ENCODE data around the gene RACGAP1. TPM values are rescaled to one million over a fixed set of nuclear protein-coding genes. Genes with fewer than 3 reads are reported as not detected.

RACGAP1 gene
- total and polyA plus RNA-seq, 12 donors: 1.3 to 28.4 (median 6.2) TPM

DNA sequence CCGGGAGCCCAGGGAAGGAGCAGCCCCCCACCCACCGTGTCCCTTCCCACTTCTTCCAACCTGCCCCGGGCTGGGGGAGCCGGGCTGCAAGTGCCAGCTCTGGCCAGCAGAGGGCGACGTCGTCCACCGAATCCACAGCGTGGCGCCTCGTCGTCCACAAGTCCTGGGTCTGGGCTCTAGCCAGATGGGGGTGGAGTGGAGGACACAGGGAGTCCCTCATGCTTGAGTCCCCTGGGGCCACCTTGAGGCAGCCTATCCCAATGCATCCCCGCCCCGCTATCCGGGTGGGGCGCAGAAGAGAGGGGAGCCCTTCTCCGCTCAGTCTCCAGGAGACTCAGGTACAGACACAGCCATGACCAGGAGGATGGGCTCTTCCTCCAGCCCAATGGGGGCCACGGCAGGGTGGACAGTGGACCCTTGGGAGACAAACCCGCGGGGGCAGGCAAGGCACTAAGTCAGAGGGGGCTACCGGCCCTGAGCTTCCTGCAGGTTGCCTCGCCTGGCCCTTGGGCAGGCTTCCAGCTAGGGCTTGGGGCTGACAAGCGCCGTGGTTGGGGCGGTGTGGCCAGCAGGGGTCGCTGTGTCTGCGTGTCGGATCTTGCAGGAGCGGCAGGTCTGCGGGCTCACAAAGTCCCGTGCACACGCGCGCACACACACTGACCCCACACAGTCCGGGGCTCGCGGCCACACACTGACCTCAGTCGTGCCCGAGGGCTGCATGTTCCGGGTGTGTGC, 58.1 kb downstream of the RACGAP1 start:
- H3K27me3 ChIP-seq: peaks cover 3% of the 10 kb centered on the region
- peaks cover 5 to 9% of the 10 kb centered on the region in 2 donors for H3K4me1 ChIP-seq (replicated peaks in 1 of 2)
- H3K36me3 ChIP-seq (replicated peaks in 1 of 2): no peaks in the 10 kb centered on the region
- no peak overlapping the region for H3K27ac ChIP-seq
- H3K4me3 ChIP-seq: peak overlapping the region in 2 of 4 donors; percentile 0 to 5
- no peaks in the 10 kb centered on the region for H3K9me3 ChIP-seq (replicated peaks in 1 of 3)
- peak; percentile 88 to 96 (median 92) for DNase-seq
- TF ChIP-seq, protein P1, sequence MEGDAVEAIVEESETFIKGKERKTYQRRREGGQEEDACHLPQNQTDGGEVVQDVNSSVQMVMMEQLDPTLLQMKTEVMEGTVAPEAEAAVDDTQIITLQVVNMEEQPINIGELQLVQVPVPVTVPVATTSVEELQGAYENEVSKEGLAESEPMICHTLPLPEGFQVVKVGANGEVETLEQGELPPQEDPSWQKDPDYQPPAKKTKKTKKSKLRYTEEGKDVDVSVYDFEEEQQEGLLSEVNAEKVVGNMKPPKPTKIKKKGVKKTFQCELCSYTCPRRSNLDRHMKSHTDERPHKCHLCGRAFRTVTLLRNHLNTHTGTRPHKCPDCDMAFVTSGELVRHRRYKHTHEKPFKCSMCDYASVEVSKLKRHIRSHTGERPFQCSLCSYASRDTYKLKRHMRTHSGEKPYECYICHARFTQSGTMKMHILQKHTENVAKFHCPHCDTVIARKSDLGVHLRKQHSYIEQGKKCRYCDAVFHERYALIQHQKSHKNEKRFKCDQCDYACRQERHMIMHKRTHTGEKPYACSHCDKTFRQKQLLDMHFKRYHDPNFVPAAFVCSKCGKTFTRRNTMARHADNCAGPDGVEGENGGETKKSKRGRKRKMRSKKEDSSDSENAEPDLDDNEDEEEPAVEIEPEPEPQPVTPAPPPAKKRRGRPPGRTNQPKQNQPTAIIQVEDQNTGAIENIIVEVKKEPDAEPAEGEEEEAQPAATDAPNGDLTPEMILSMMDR (IDR thresholded peaks at IDR 0.05): peak; percentile 63 to 96 (median 89)
- no peak for TF ChIP-seq POLR2A (IDR thresholded peaks at IDR 0.05)
- 0 to 5% (median 2%) methylated on average over 6 to 40 of the region's 40 CpGs for WGBS, 4 donors
- intact Hi-C loops (cut with DNase I): loop anchor here (5.0 to 10.0 kb wide), 3 partner anchors 90 to 102 kb away; partner anchors contain the start of gene ASIC1 (in 1 of the 2)

DNA sequence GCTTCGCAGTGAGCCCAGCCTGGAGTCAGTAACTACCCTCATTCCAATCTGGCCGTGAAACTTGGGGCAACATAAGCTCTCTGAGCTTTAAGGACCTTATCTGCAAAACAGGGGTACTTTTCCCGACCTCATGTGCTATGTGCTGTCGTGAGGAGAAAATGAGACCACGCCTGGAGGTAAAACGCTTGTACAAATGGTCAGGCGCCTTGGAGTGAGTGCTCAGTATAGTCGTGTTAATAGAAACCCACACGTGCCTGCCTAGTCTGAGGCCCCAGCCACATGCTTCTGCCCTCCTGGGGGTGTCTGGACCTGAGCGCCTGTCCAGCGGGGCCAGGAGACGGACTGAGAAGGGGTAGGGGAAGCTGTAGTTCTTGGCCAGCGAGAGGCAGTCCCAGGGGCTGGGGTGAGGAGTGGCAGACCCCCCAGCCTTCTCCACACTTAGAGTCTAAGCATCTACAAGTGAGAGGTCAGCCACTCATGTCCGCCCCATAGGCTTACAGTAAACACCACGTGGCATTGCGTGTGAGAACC, 58.7 kb downstream of the RACGAP1 start:
- Histone ChIP-seq H3K4me3 (no peak overlapping the region), H3K9me3 (replicated peaks in 1 of 3) (no peaks in the 10 kb centered on the region), H3K27me3 (peaks cover 3% of the 10 kb centered on the region), H3K4me1 (replicated peaks in 1 of 2) (peaks cover 5 to 9% of the 10 kb centered on the region in 2 donors), H3K36me3 (replicated peaks in 1 of 2) (no peaks in the 10 kb centered on the region), H3K27ac (no peak overlapping the region)
- 32 to 82% (median 36%) methylated on average over 2 to 16 of the region's 16 CpGs for WGBS, 4 donors
- intact Hi-C loops (cut with DNase I): loop anchor here (5.0 to 10.0 kb wide), 3 partner anchors 91 to 102 kb away; partner anchors contain the start of gene ASIC1 (in 1 of the 2)
- no peak for TF ChIP-seq POLR2A (IDR thresholded peaks at IDR 0.05)
- TF ChIP-seq, protein P1 (IDR thresholded peaks at IDR 0.05): no peak
- DNase-seq: no peak

DNA sequence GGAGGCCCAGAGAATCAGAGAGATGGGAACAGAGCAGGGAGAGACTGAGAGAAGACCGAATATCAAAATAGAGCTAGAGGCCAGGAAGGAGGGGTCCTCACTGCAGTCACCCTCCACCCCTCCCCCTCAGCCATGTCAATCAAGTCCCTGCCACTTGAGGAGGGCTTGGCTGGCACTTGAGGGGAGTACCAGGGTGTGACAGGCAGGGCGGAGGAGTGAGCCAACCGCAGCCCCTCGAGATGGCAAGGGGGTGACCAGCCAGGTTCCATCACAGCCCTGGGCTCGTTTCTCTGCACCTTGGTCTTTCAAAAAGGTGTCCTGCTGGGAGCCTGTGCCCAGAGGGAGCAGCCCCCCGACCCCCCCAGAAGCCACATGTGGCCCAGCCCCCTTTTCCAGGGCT, 59.5 kb downstream of the RACGAP1 start:
- intact Hi-C loops (cut with DNase I): loop anchor here (5.0 to 10.0 kb wide), 3 partner anchors 91 to 101 kb away; partner anchors contain the start of gene ASIC1 (in 1 of the 2)

More for the DNA sequence above, 59.5 kb downstream of the RACGAP1 start:
- H3K4me1 ChIP-seq (replicated peaks in 1 of 2): peaks cover 5 to 13% of the 10 kb centered on the region in 2 donors
- H3K4me3 ChIP-seq: no peak overlapping the region
- H3K27me3 ChIP-seq: peaks cover 3% of the 10 kb centered on the region
- no peak for DNase-seq
- 70 to 80% (median 73%) methylated on average over 5 to 6 of the region's 6 CpGs for WGBS, 4 donors
- no peaks in the 10 kb centered on the region for H3K36me3 ChIP-seq (replicated peaks in 1 of 2)
- no peak for TF ChIP-seq POLR2A (IDR thresholded peaks at IDR 0.05)
- TF ChIP-seq, protein P1 (IDR thresholded peaks at IDR 0.05): no peak
- no peak overlapping the region for H3K27ac ChIP-seq
- no peaks in the 10 kb centered on the region for H3K9me3 ChIP-seq (replicated peaks in 1 of 3)

Data from adrenal gland (tissue), 12 donors.